ENCODE results near the gene PCDHB10. TPM values are rescaled to one million over a fixed set of nuclear protein-coding genes. Genes with fewer than 3 reads are reported as not detected.
"Not testable (repeated sequence)": the region's sequence is repeated elsewhere in the genome, so short reads cannot be mapped to it uniquely, and the experiment has no call there.

The PCDHB10 gene
- total RNA-seq, 3 donors from 2014 or later, result 3.8 to 4.8 (median 4.6) TPM

DNA sequence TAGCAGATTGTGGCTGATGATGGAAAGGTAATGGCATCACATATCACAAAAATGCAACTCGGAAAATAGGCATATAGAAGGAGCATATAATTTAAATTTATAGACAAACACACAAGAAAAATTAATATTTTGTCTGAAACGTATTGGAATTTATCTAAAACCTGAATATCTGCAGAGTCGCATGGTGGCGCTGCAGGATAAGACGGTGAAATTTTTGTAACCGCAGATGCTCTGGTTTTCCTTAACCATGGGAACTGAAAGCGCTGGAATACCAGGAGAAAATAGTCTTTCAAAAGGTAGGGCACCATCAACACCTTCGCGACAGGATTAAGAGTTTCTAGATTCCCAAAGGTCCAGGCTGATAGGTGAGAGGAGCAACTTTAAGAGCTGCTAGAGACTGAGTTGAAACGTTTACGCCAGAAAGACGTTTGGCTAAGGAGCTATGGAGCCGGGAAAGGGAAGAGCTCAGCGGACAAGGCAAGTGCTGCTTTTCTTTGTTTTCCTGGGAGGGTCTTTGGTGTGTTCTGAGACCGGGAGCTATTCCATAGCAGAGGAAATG lies 42.0 kb downstream of the PCDHB10 start:
- no peak for DNase-seq (ENCODE audit: low spot score in 2 of 2)
- intact Hi-C loops (cut with DNase I; ENCODE audit: low total_unique reads), result no loop called here

GRCh38 chr5:141235922-141236321 lies 43.8 kb downstream of the PCDHB10 start:
- DNase-seq (ENCODE audit: low spot score in 2 of 2); H3K27me3 ChIP-seq; H3K4me1 ChIP-seq; intact Hi-C loops (cut with DNase I; ENCODE audit: low total_unique reads); H3K4me3 ChIP-seq; H3K36me3 ChIP-seq; H3K27ac ChIP-seq: not testable (repeated sequence)
- peaks cover 87 to 100% of the 10 kb centered on the region in 2 donors for H3K9me3 ChIP-seq

More for the DNA sequence above, 42.0 kb downstream of the PCDHB10 start:
- Histone ChIP-seq H3K4me1 (no peaks in the 10 kb centered on the region), H3K4me3 (peak overlapping the region; percentile 20 to 36 (median 28)), H3K9me3 (peaks cover 75 to 91% of the 10 kb centered on the region in 2 donors), H3K27me3 (no peaks in the 10 kb centered on the region), H3K27ac (no peak overlapping the region), H3K36me3 (no peaks in the 10 kb centered on the region)
- TF ChIP-seq CTCF (IDR thresholded peaks at IDR 0.05) (no peak), POLR2AphosphoS5 (IDR thresholded peaks at IDR 0.05) (no peak), POLR2A (IDR thresholded peaks at IDR 0.05) (no peak)

- Histone ChIP-seq H3K4me1 (no peaks in the 10 kb centered on the region), H3K4me3 (no peak overlapping the region), H3K36me3 (no peaks in the 10 kb centered on the region), H3K9me3 (peaks cover 90 to 100% of the 10 kb centered on the region in 2 donors), H3K27ac (no peak overlapping the region), H3K27me3 (no peaks in the 10 kb centered on the region)
- intact Hi-C loops (cut with DNase I; ENCODE audit: low total_unique reads), result no loop called here
- no peak for DNase-seq (ENCODE audit: low spot score in 2 of 2)
- TF ChIP-seq POLR2AphosphoS5 (IDR thresholded peaks at IDR 0.05) (no peak), CTCF (IDR thresholded peaks at IDR 0.05) (no peak), POLR2A (IDR thresholded peaks at IDR 0.05) (no peak)
Measured at GRCh38 chr5:141236516-141237313, 44.6 kb downstream of the PCDHB10 start.

DNA sequence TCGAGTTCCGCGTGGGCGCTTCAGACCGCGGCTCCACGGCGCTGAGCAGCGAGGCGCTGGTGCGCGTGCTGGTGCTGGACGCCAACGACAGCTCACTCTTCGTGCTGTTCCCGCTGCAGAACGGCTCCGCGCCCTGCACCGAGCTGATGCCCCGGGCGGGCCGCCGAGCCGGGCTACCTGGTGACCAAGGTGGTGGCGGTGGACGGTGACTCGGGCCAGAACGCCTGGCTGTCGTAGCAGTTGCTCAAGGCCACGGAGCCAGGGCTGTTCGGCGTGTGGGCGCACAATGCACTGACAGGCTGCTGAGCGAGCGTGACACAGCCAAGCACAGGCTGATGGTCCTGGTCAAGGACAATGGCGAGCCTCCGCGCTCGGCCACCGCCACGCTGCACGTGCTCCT lies 49.3 kb downstream of the PCDHB10 start:
- Histone ChIP-seq H3K27ac (no peak overlapping the region), H3K27me3 (no peaks in the 10 kb centered on the region), H3K36me3 (no peaks in the 10 kb centered on the region), H3K9me3 (peaks cover 86 to 100% of the 10 kb centered on the region in 2 donors), H3K4me3 (no peak overlapping the region), H3K4me1 (no peaks in the 10 kb centered on the region)
- no peak for DNase-seq (ENCODE audit: low spot score in 2 of 2)
- intact Hi-C loops (cut with DNase I; ENCODE audit: low total_unique reads), result no loop called here
- no peak for TF ChIP-seq POLR2A (IDR thresholded peaks at IDR 0.05)
- TF ChIP-seq CTCF (IDR thresholded peaks at IDR 0.05), result no peak
- TF ChIP-seq POLR2AphosphoS5 (IDR thresholded peaks at IDR 0.05), result no peak

Other genes starting within 250 kb of the PCDHB10 start
- 1 to 10 TPM; 2.1 to 2.8 (median 2.6) TPM for gene PCDHAC2, start 225.9 kb upstream of the PCDHB10 start, total RNA-seq
- gene PCDHB1, start 141.0 kb upstream of the PCDHB10 start, total RNA-seq, result under 1 TPM in 2 of 3 donors, not detected in 1; under 0.01 TPM
- 10 to 100 TPM in 1 of 3 donors, 1 to 10 TPM in 2; 3.8 to 10.8 (median 9.8) TPM for gene PCDHB2, start 97.7 kb upstream of the PCDHB10 start, total RNA-seq
- 1 to 10 TPM; 3.4 to 6.2 (median 5.4) TPM for gene PCDHB3, start 91.9 kb upstream of the PCDHB10 start, total RNA-seq
- gene PCDHB4, start 70.5 kb upstream of the PCDHB10 start, total RNA-seq, result 1 to 10 TPM; 7.5 to 9.2 (median 7.7) TPM
- 1 to 10 TPM; 3.4 to 9.8 (median 6.4) TPM for gene PCDHB5, start 57.1 kb upstream of the PCDHB10 start, total RNA-seq
- gene PCDHB6, start 42.3 kb upstream of the PCDHB10 start, total RNA-seq, result 1 to 10 TPM; 1.4 to 3.6 (median 2.2) TPM
- 1 to 10 TPM; 2.3 to 4.6 (median 3.4) TPM for gene PCDHB7, start 19.7 kb upstream of the PCDHB10 start, total RNA-seq
- gene PCDHB8, start 14.6 kb upstream of the PCDHB10 start, total RNA-seq, result 1 to 10 TPM in 1 of 3 donors, under 1 TPM in 2; 0.73 to 4.6 (median 0.80) TPM
- gene PCDHB16, start 10.0 kb upstream of the PCDHB10 start, total RNA-seq, result 10 to 100 TPM in 1 of 3 donors, 1 to 10 TPM in 2; 4.3 to 11.8 (median 6.3) TPM
- gene PCDHB9, start 5.2 kb upstream of the PCDHB10 start, total RNA-seq, result 1 to 10 TPM; 2.2 to 4.6 (median 4.1) TPM
- gene PCDHB11, start 7.3 kb downstream of the PCDHB10 start, total RNA-seq, result 1 to 10 TPM; 2.3 to 4.6 (median 2.7) TPM
- 1 to 10 TPM; 3.7 to 5.2 (median 5.0) TPM for gene PCDHB12, start 16.4 kb downstream of the PCDHB10 start, total RNA-seq
- 1 to 10 TPM; 3.7 to 5.9 (median 4.8) TPM for gene PCDHB13, start 21.6 kb downstream of the PCDHB10 start, total RNA-seq
- gene PCDHB14, start 31.0 kb downstream of the PCDHB10 start, total RNA-seq, result 1 to 10 TPM; 4.2 to 5.9 (median 5.9) TPM
- gene PCDHB15, start 53.0 kb downstream of the PCDHB10 start, total RNA-seq, result 1 to 10 TPM; 1.6 to 4.2 (median 3.3) TPM
- gene SLC25A2, start 111.7 kb downstream of the PCDHB10 start, total RNA-seq, result 1 to 10 TPM in 1 of 3 donors, under 1 TPM in 2; 0.64 to 2.0 (median 0.98) TPM
- gene TAF7, start 128.4 kb downstream of the PCDHB10 start, total RNA-seq, result 10 to 100 TPM; 59.2 to 96.2 (median 68.2) TPM
- gene PCDHGA1, start 138.2 kb downstream of the PCDHB10 start, total RNA-seq, result 1 to 10 TPM in 2 of 3 donors, under 1 TPM in 1; 0.80 to 1.3 (median 1.2) TPM
- 1 to 10 TPM; 4.6 to 8.6 (median 6.2) TPM for gene PCDHGA2, start 146.4 kb downstream of the PCDHB10 start, total RNA-seq
- 1 to 10 TPM; 4.3 to 5.9 (median 5.0) TPM for gene PCDHGA3, start 151.5 kb downstream of the PCDHB10 start, total RNA-seq
- gene PCDHGB1, start 157.7 kb downstream of the PCDHB10 start, total RNA-seq, result 1 to 10 TPM; 2.7 to 5.9 (median 5.1) TPM
- 10 to 100 TPM in 1 of 3 donors, 1 to 10 TPM in 2; 5.3 to 12.1 (median 6.4) TPM for gene PCDHGA4, start 162.7 kb downstream of the PCDHB10 start, total RNA-seq
- 10 to 100 TPM in 1 of 3 donors, 1 to 10 TPM in 2; 6.2 to 10.5 (median 7.8) TPM for gene PCDHGB2, start 167.6 kb downstream of the PCDHB10 start, total RNA-seq
- gene PCDHGA5, start 171.8 kb downstream of the PCDHB10 start, total RNA-seq, result 1 to 10 TPM; 5.4 to 9.4 (median 8.8) TPM
- 10 to 100 TPM in 1 of 3 donors, 1 to 10 TPM in 2; 5.3 to 10.2 (median 8.6) TPM for gene PCDHGB3, start 177.9 kb downstream of the PCDHB10 start, total RNA-seq
- gene PCDHGA6, start 181.5 kb downstream of the PCDHB10 start, total RNA-seq, result 1 to 10 TPM; 4.0 to 8.5 (median 8.3) TPM
- gene PCDHGA7, start 190.4 kb downstream of the PCDHB10 start, total RNA-seq, result 10 to 100 TPM in 1 of 3 donors, 1 to 10 TPM in 2; 3.7 to 10.8 (median 10.0) TPM
- 10 to 100 TPM in 1 of 3 donors, 1 to 10 TPM in 2; 5.3 to 10.5 (median 8.9) TPM for gene PCDHGB4, start 195.3 kb downstream of the PCDHB10 start, total RNA-seq
- 1 to 10 TPM; 2.6 to 7.2 (median 6.0) TPM for gene PCDHGA8, start 200.3 kb downstream of the PCDHB10 start, total RNA-seq
- gene PCDHGB5, start 205.6 kb downstream of the PCDHB10 start, total RNA-seq, result 10 to 100 TPM in 2 of 3 donors, 1 to 10 TPM in 1; 7.5 to 20.6 (median 19.8) TPM
- 10 to 100 TPM in 2 of 3 donors, 1 to 10 TPM in 1; 7.8 to 16.7 (median 13.8) TPM for gene PCDHGA9, start 210.4 kb downstream of the PCDHB10 start, total RNA-seq
- gene PCDHGB6, start 215.7 kb downstream of the PCDHB10 start, total RNA-seq, result 10 to 100 TPM in 2 of 3 donors, 1 to 10 TPM in 1; 8.8 to 12.8 (median 10.8) TPM
- gene PCDHGA10, start 220.6 kb downstream of the PCDHB10 start, total RNA-seq, result 10 to 100 TPM in 2 of 3 donors, 1 to 10 TPM in 1; 7.2 to 10.7 (median 10.5) TPM
- 10 to 100 TPM; 15.4 to 21.3 (median 16.0) TPM for gene PCDHGB7, start 225.3 kb downstream of the PCDHB10 start, total RNA-seq
- gene PCDHGA11, start 228.7 kb downstream of the PCDHB10 start, total RNA-seq, result 1 to 10 TPM; 5.0 to 9.8 (median 9.7) TPM
- gene PCDHGA12, start 238.2 kb downstream of the PCDHB10 start, total RNA-seq, result 10 to 100 TPM in 2 of 3 donors, 1 to 10 TPM in 1; 9.8 to 12.0 (median 11.1) TPM

Measured in breast epithelium (tissue), 4 donors.